Brain microvascular endothelial cell (primary cell): ENCODE measurements around the gene C10orf90.
A peak's percentile ranks its signal among the peaks of the same experiment; 100 is the strongest.

Experiments used
- DNase-seq: peaks from one replicate; pipeline ENCODE4 v3.0.0-alpha.2; 2020
- H3K27ac ChIP-seq: fragments of 250-450 bp; sonication (Bioruptor Pico); 2 replicates; pipeline ENCODE4 v1.5.1; 2020; ENCODE audit warnings: mild to moderate bottlenecking, moderate library complexity
- H3K27me3 ChIP-seq: fragments of 250-450 bp; sonication (Bioruptor Pico); replicated peaks from 2 replicates; pipeline ENCODE4 v1.5.1; 2020; ENCODE audit warnings: mild to moderate bottlenecking
- H3K36me3 ChIP-seq: fragments of 250-450 bp; sonication (Bioruptor Pico); replicated peaks from 2 replicates; pipeline ENCODE4 v1.5.1; 2020; ENCODE audit warnings: mild to moderate bottlenecking
- H3K4me3 ChIP-seq: 2 replicates; pipeline ENCODE4 v1.5.1; 2011; ENCODE audit warnings: low read depth, mild to moderate bottlenecking, control low read depth, low read length, moderate library complexity
- CTCF ChIP-seq: IDR thresholded peaks from 2 replicates; pipeline ENCODE4 v1.5.1; 2011; ENCODE audit warnings: low read depth, mild to moderate bottlenecking, moderate library complexity, low read length, control low read depth, inconsistent platforms; ENCODE audit errors: missing control alignments
- in situ Hi-C: cut with HindIII; loops from 2 replicates; pipeline ENCODE4 v1.10.0; 2017; ENCODE audit warnings: low sequenced_read_pairs, low pct_ligation_motif_present

C10orf90 gene

GRCh38 chr10:126470991-126471390 is 199.5 kb downstream of the C10orf90 start:
- H3K36me3 ChIP-seq: no peaks in the 10 kb centered on the region
- H3K27me3 ChIP-seq: no peaks in the 10 kb centered on the region
- no peak for DNase-seq
- TF ChIP-seq CTCF: no peak
- H3K27ac ChIP-seq: no peak overlapping the region
- H3K4me3 ChIP-seq: no peak overlapping the region
- in situ Hi-C loops: no loop called here

GRCh38 chr10:126469692-126470091 is 200.8 kb downstream of the C10orf90 start:
- no peak overlapping the region for H3K27ac ChIP-seq
- no peak for DNase-seq

GRCh38 chr10:126468876-126469643 is 201.4 kb downstream of the C10orf90 start:
- H3K4me3 ChIP-seq: no peak overlapping the region
- no peaks in the 10 kb centered on the region for H3K27me3 ChIP-seq
- no peak overlapping the region for H3K27ac ChIP-seq
- H3K36me3 ChIP-seq: no peaks in the 10 kb centered on the region
- in situ Hi-C loops: no loop called here
- peak; percentile 68 for DNase-seq
- TF ChIP-seq CTCF: no peak

More at GRCh38 chr10:126469692-126470091, 200.8 kb downstream of the C10orf90 start:
- H3K4me3 ChIP-seq: no peak overlapping the region
- in situ Hi-C loops: no loop called here
- no peaks in the 10 kb centered on the region for H3K27me3 ChIP-seq
- no peaks in the 10 kb centered on the region for H3K36me3 ChIP-seq
- no peak for TF ChIP-seq CTCF

- H3K4me3 ChIP-seq: no peak overlapping the region
- in situ Hi-C loops: no loop called here
- no peak for DNase-seq
- no peak for TF ChIP-seq CTCF
- no peak overlapping the region for H3K27ac ChIP-seq
- H3K36me3 ChIP-seq: no peaks in the 10 kb centered on the region
- H3K27me3 ChIP-seq: no peaks in the 10 kb centered on the region
These were observed 202.0 kb downstream of the C10orf90 start for GRCh38 chr10:126468467-126468866.

- TF ChIP-seq CTCF: no peak
- DNase-seq: no peak
- no peak overlapping the region for H3K27ac ChIP-seq
- H3K4me3 ChIP-seq: no peak overlapping the region
- in situ Hi-C loops: no loop called here
- H3K36me3 ChIP-seq: no peaks in the 10 kb centered on the region
- H3K27me3 ChIP-seq: no peaks in the 10 kb centered on the region
These were observed 204.7 kb downstream of the C10orf90 start for GRCh38 chr10:126465771-126466170.

- H3K36me3 ChIP-seq: no peaks in the 10 kb centered on the region
- TF ChIP-seq CTCF: no peak
- in situ Hi-C loops: no loop called here
- DNase-seq: no peak
- no peak overlapping the region for H3K4me3 ChIP-seq
- H3K27ac ChIP-seq: no peak overlapping the region
- H3K27me3 ChIP-seq: no peaks in the 10 kb centered on the region
These were observed 207.2 kb downstream of the C10orf90 start for GRCh38 chr10:126463286-126463685.
